ENCODE data around the gene NEU2.

Gene NEU2

DNA sequence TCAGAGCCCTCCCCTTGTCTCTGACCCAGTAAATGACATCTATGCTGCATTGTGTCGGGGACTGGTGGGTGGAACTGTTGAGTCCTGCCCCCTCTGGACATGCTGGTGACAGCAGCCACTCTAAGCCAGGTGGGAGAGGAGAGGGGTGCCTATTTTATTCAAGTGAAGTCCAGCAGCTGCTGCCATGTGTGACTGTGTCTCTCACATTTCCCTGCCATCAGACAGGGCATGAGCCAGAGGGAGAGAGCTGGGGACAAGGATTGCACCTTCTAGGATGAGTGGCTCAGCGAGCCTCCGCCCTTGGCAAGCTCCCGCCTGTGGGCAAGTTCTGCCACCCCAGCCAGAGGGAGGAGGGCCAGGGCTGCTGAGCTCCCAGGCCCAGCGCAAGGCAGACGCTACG lies 33.1 kb upstream of the NEU2 start:
- WGBS, 2 experiments: 80 to 82% methylated on average over 7 of the region's 7 CpGs

DNA sequence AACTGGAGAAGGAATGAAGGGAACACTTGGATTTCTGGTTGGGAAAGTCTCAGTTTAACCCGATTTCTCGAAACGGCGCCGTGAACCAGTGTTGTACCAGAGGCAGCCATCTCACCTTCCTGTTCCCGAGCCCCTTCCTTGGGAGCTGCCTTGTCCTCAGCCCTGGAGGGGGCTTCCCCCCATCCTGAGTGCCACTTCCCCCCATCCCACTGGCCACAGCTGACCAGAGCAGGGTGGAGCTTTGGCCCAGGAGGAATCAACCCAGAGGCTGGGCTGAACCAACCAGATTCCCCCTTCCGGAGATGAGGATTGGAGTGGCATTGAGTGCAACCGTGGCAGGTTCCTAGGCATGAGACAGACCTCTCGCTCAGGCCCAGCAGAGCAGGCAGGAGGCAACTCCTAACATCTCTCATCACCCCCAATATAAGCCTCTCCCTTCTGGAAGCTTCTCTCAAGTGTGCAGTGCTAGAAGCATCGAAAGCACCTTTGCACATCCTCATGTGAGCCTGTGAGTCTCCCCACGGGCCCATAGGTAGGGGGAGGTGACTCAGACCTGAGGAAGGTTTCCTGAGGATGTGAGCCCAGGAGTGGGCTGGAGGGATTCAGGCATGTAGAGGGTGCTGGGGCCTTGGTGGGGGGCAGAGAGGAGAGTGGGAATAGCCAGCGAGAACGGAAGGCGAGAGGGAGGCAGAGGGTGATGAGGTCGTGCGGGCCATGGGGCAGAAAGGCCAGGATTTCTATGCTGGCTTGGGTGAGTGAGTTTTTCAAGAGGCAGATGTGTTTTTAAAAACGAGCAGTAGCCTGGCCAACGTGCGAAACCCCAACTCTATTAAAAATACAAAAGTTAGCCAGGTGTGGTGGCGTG lies 31.4 kb upstream of the NEU2 start:
- WGBS, 2 experiments: 91 to 93% methylated on average over 20 of the region's 20 CpGs
- Histone ChIP-seq H3K4me3 (ENCODE audit: insufficient read depth, low read depth, low read length) (no peak overlapping the region), H3K4me1 (ENCODE audit: control insufficient read depth, insufficient read depth, low read length) (no peaks in the 10 kb centered on the region), H3K36me3 (ENCODE audit: control insufficient read depth, insufficient read depth, low read length) (no peaks in the 10 kb centered on the region), H3K27me3 (ENCODE audit: control insufficient read depth, insufficient read depth, low read length, poor library complexity, severe bottlenecking) (no peaks in the 10 kb centered on the region), H3K27ac (ENCODE audit: insufficient read depth, low read depth, low read length, poor library complexity, severe bottlenecking) (no peak overlapping the region), H3K9me3 (ENCODE audit: control insufficient read depth, low read length) (no peaks in the 10 kb centered on the region)

More for the DNA sequence above, 33.1 kb upstream of the NEU2 start:
- Histone ChIP-seq H3K27me3 (ENCODE audit: control insufficient read depth, insufficient read depth, low read length, poor library complexity, severe bottlenecking) (no peaks in the 10 kb centered on the region), H3K4me3 (ENCODE audit: insufficient read depth, low read depth, low read length) (no peak overlapping the region), H3K4me1 (ENCODE audit: control insufficient read depth, insufficient read depth, low read length) (no peaks in the 10 kb centered on the region), H3K9me3 (ENCODE audit: control insufficient read depth, low read length) (no peaks in the 10 kb centered on the region), H3K36me3 (ENCODE audit: control insufficient read depth, insufficient read depth, low read length) (no peaks in the 10 kb centered on the region), H3K27ac (ENCODE audit: insufficient read depth, low read depth, low read length, poor library complexity, severe bottlenecking) (no peak overlapping the region)

DNA sequence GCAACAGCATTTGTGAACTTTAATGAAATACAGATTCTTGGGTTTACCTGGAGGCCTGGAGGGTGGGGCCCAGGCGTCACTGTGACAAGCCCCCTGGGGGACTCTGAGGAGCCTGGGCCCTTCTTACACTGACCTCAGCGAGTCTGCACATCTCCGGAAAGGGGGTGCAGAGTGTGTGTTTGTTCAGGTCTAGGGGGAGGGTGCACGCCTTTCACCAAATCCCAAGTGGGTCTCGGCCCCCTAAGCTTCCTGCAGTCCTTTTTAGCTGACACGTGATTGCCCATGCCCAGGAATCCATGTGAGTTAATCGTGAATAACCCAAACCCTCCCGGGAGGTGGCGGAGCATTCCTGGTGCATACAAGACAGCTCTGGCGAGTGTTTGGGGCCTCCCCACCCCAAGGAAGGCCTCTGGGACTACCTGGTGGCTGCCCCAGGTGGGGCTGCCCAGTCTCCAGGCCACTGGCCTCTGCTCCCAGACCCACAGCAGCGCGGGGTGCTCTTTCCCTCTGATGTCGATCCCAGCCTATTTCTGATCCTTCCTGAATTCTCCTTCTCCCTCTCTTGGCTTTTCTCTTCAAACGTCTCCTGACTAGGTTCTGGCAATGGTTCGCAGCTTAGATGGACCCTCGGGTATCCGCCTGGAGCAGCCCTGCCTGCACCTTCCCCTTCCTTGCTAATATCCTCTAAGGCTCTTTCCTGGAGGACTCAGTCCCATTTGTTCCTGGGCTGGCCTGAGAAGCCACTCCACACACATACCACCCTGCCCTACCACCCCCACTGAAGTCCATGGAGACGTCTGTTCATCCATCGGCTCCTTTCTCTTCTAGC lies 29.4 kb upstream of the NEU2 start:
- Histone ChIP-seq H3K36me3 (ENCODE audit: control insufficient read depth, insufficient read depth, low read length) (no peaks in the 10 kb centered on the region), H3K4me3 (ENCODE audit: insufficient read depth, low read depth, low read length) (no peak overlapping the region), H3K27me3 (ENCODE audit: control insufficient read depth, insufficient read depth, low read length, poor library complexity, severe bottlenecking) (no peaks in the 10 kb centered on the region), H3K9me3 (ENCODE audit: control insufficient read depth, low read length) (no peaks in the 10 kb centered on the region), H3K4me1 (ENCODE audit: control insufficient read depth, insufficient read depth, low read length) (no peaks in the 10 kb centered on the region), H3K27ac (ENCODE audit: insufficient read depth, low read depth, low read length, poor library complexity, severe bottlenecking) (no peak overlapping the region)
- 88 to 89% methylated on average over 19 of the region's 19 CpGs for WGBS, 2 experiments

DNA sequence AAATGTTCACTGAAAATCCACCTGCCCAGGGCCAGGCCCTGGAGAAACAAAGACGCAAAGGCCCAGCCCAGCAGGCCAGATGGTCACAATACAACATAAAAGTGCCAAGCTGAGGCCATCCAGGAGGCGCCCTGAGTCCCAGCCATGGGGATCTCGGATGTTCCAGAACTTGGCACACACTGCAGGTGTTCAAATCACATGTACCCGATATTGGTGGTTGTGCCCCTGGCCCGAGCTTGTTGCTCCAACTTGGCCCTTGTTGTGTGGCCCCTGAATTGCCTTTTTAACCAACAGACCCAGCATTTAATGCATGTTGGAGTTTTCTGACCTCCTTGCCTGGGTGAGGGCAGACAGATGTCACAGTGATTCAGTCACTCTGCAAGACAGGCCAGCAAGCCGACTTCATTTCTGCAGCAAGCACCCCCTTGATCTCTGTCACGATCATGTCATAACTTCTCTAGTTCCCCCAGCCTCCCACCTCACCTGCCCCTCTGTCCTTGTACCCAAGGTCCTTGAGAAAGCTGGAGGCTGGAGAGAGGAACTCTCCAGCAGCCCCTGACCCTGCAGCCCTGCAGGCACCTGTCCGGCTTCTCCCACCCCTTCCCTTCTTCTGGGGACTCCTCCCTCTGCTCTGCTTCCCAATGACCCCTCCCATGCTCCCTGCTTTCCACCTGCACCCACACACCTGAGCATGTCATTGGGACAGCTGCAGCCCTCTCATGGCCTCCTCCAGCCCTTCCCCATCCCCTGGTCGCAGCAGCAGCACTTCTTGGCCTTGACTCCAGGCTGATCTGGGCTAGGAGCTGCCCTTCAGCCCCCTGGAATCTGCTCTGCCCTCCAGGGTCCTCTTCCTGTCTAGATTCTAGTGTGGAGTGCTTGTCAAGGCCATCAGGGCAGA lies 28.6 kb upstream of the NEU2 start:
- no peaks in the 10 kb centered on the region for H3K27me3 ChIP-seq (ENCODE audit: control insufficient read depth, insufficient read depth, low read length, poor library complexity, severe bottlenecking)
- H3K4me3 ChIP-seq (ENCODE audit: insufficient read depth, low read depth, low read length): no peak overlapping the region
- no peaks in the 10 kb centered on the region for H3K4me1 ChIP-seq (ENCODE audit: control insufficient read depth, insufficient read depth, low read length)
- H3K27ac ChIP-seq (ENCODE audit: insufficient read depth, low read depth, low read length, poor library complexity, severe bottlenecking): no peak overlapping the region
- H3K9me3 ChIP-seq (ENCODE audit: control insufficient read depth, low read length): no peaks in the 10 kb centered on the region
- no peaks in the 10 kb centered on the region for H3K36me3 ChIP-seq (ENCODE audit: control insufficient read depth, insufficient read depth, low read length)
- WGBS, 2 experiments: 92 to 94% methylated on average over 9 of the region's 9 CpGs

DNA sequence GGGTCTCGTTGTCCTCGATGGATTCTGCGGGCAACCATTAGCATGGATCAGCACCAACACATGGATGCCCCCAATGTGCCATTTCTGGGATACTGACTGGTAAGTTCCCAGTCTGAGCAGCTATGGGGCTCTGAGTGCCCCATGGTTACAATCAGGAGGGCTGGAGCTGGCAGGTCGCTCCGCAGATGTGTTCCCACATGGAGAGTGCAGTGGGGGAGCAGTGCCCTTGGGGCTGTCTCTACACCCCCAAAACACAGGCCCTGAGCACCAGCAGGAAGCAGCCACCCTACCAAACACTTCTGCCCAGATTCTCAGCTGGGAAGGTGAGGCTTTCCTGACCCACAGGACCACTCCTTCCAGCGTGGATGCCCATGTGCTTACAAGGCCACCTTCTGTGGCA lies 27.4 kb upstream of the NEU2 start:
- H3K27me3 ChIP-seq (ENCODE audit: control insufficient read depth, insufficient read depth, low read length, poor library complexity, severe bottlenecking): no peaks in the 10 kb centered on the region
- WGBS, 2 experiments: 93 to 96% methylated on average over 6 of the region's 6 CpGs

DNA sequence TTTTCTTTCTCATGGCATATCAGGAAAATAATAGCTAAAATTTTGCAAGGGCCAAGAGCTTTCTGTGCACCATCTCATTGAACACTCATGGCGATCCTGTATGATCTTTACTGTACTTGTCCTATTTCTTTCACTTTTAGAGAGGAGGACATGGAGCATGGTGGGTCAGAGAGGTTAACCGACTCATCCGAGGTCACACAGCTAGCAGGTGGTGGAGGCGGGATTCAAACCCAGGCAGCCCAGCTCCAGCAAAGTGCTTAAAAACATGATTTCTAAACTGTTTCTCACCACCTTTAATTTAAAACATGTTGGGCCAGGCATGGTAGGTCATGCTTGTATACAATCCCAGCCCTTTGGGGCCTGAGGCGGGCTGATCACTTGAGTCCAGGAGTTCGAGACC lies 25.8 kb upstream of the NEU2 start:
- WGBS, 2 experiments: 92 to 95% methylated on average over 6 of the region's 6 CpGs

More for the DNA sequence above, 27.4 kb upstream of the NEU2 start:
- H3K27ac ChIP-seq (ENCODE audit: insufficient read depth, low read depth, low read length, poor library complexity, severe bottlenecking): no peak overlapping the region
- H3K4me1 ChIP-seq (ENCODE audit: control insufficient read depth, insufficient read depth, low read length): no peaks in the 10 kb centered on the region
- H3K36me3 ChIP-seq (ENCODE audit: control insufficient read depth, insufficient read depth, low read length): no peaks in the 10 kb centered on the region
- no peaks in the 10 kb centered on the region for H3K9me3 ChIP-seq (ENCODE audit: control insufficient read depth, low read length)
- no peak overlapping the region for H3K4me3 ChIP-seq (ENCODE audit: insufficient read depth, low read depth, low read length)

DNA sequence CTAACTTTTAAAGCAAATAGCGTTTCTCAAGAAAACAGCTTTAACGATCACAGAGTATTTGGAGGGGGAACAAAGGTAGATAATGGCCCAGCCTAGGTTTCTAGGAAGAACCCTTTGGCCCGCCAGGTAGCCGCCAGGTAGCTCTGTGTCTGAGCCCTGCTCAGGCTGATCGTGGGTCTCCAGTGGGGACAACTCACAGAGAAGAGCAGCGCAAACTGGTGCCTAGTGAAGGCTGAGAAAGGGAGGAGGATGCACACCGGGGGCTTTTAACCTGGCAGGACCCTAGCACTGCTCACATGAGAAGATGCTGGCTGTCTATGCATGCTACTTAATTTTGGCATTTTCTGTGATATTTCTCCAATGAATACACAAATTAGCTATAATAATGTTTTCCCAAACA lies 25.2 kb upstream of the NEU2 start:
- WGBS, 2 experiments: 86 to 87% methylated on average over 7 of the region's 7 CpGs
- no peaks in the 10 kb centered on the region for H3K9me3 ChIP-seq (ENCODE audit: control insufficient read depth, low read length)

More for the DNA sequence above, 25.8 kb upstream of the NEU2 start:
- H3K4me1 ChIP-seq (ENCODE audit: control insufficient read depth, insufficient read depth, low read length): no peaks in the 10 kb centered on the region
- H3K4me3 ChIP-seq (ENCODE audit: insufficient read depth, low read depth, low read length): no peak overlapping the region
- no peak overlapping the region for H3K27ac ChIP-seq (ENCODE audit: insufficient read depth, low read depth, low read length, poor library complexity, severe bottlenecking)
- no peaks in the 10 kb centered on the region for H3K9me3 ChIP-seq (ENCODE audit: control insufficient read depth, low read length)
- H3K27me3 ChIP-seq (ENCODE audit: control insufficient read depth, insufficient read depth, low read length, poor library complexity, severe bottlenecking): no peaks in the 10 kb centered on the region
- H3K36me3 ChIP-seq (ENCODE audit: control insufficient read depth, insufficient read depth, low read length): no peaks in the 10 kb centered on the region

DNA sequence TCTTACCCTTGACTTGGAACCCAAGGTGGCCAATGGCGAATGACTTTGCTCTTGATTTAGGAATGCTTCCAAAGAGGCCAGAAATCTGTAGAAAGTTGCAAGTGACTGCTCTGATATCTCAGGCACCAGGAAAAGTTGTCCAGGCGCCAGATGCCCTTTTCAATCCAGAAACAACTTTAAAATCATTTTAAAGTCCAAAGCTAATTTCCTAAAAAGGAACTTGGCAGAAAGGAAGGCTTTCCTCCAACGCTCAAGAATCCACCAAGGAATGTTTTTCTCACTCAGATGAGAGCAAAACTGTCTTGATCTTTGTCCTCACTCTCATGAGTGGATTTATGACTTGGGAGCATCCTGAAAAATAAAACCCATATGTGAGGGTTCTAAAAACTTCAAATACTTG lies 24.7 kb upstream of the NEU2 start:
- Histone ChIP-seq H3K4me3 (ENCODE audit: insufficient read depth, low read depth, low read length) (no peak overlapping the region), H3K36me3 (ENCODE audit: control insufficient read depth, insufficient read depth, low read length) (no peaks in the 10 kb centered on the region), H3K9me3 (ENCODE audit: control insufficient read depth, low read length) (no peaks in the 10 kb centered on the region), H3K27ac (ENCODE audit: insufficient read depth, low read depth, low read length, poor library complexity, severe bottlenecking) (no peak overlapping the region), H3K27me3 (ENCODE audit: control insufficient read depth, insufficient read depth, low read length, poor library complexity, severe bottlenecking) (no peaks in the 10 kb centered on the region), H3K4me1 (ENCODE audit: control insufficient read depth, insufficient read depth, low read length) (no peaks in the 10 kb centered on the region)
- 89 to 98% methylated on average over 3 of the region's 3 CpGs for WGBS, 2 experiments

More for the DNA sequence above, 25.2 kb upstream of the NEU2 start:
- no peaks in the 10 kb centered on the region for H3K27me3 ChIP-seq (ENCODE audit: control insufficient read depth, insufficient read depth, low read length, poor library complexity, severe bottlenecking)
- H3K36me3 ChIP-seq (ENCODE audit: control insufficient read depth, insufficient read depth, low read length): no peaks in the 10 kb centered on the region
- H3K4me3 ChIP-seq (ENCODE audit: insufficient read depth, low read depth, low read length): no peak overlapping the region
- no peak overlapping the region for H3K27ac ChIP-seq (ENCODE audit: insufficient read depth, low read depth, low read length, poor library complexity, severe bottlenecking)
- H3K4me1 ChIP-seq (ENCODE audit: control insufficient read depth, insufficient read depth, low read length): no peaks in the 10 kb centered on the region

DNA sequence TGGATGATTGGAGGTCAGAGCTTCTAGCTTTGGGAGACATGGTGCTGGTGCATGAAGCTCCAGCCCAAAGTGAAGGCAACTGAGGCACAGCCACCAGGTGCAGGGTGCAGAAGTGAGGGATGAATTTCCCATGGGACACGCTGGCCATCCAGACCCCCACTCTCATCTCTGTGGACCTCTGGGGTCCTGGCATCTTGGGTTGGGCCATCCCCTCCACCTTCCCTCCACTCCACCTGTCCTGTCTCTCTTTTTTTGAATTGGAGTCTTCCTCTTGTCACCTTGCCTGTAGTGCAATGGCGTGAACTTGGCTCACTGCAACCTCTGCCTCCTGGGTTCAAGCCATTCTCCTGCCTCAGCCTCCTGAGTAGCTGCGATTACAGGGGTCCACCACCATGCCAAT lies 22.8 kb upstream of the NEU2 start:
- no peak overlapping the region for H3K4me3 ChIP-seq (ENCODE audit: insufficient read depth, low read depth, low read length)
- WGBS, 2 experiments: 93 to 96% methylated on average over 3 of the region's 3 CpGs

More for the DNA sequence above, 22.8 kb upstream of the NEU2 start:
- no peak overlapping the region for H3K27ac ChIP-seq (ENCODE audit: insufficient read depth, low read depth, low read length, poor library complexity, severe bottlenecking)
- no peaks in the 10 kb centered on the region for H3K9me3 ChIP-seq (ENCODE audit: control insufficient read depth, low read length)
- no peaks in the 10 kb centered on the region for H3K36me3 ChIP-seq (ENCODE audit: control insufficient read depth, insufficient read depth, low read length)
- H3K27me3 ChIP-seq (ENCODE audit: control insufficient read depth, insufficient read depth, low read length, poor library complexity, severe bottlenecking): no peaks in the 10 kb centered on the region
- no peaks in the 10 kb centered on the region for H3K4me1 ChIP-seq (ENCODE audit: control insufficient read depth, insufficient read depth, low read length)
